Cardiac muscle cell (in vitro differentiated cells and primary cell): ENCODE measurements around the gene RALGAPB. TPM values are rescaled to one million over a fixed set of nuclear protein-coding genes. Genes with fewer than 3 reads are reported as not detected.
A peak's percentile ranks its signal among the peaks of the same experiment; 100 is the strongest.

Experiments used
- DNase-seq, 2 donors: peaks; one replicate each; pipeline versions ENCODE4 v3.0.0 to v3.0.0-alpha.2; 2010 to 2017; ENCODE audit warnings: low read depth in 1 of 2, low spot score in 1 of 2
- H3K27ac ChIP-seq: fragments of 200-600 bp; sonication (generic); 2 replicates; pipeline ENCODE4 v1.5.1; 2016
- H3K27me3 ChIP-seq: fragments of 200-600 bp; sonication (generic); 2 replicates; pipeline ENCODE4 v1.6.0; 2016; ENCODE audit warnings: control low read depth
- H3K36me3 ChIP-seq: fragments of 200-600 bp; sonication (generic); 2 replicates; pipeline ENCODE4 v1.5.1; 2016; ENCODE audit warnings: control low read depth
- H3K4me1 ChIP-seq: fragments of 200-600 bp; sonication (generic); 2 replicates; pipeline ENCODE4 v1.8.1; 2017; ENCODE audit warnings: low read depth, mild to moderate bottlenecking, mixed run types
- H3K4me3 ChIP-seq: fragments of 200-600 bp; sonication (generic); 2 replicates; pipeline ENCODE4 v1.5.1; 2016; ENCODE audit warnings: mild to moderate bottlenecking
- H3K9me3 ChIP-seq: fragments of 200-600 bp; sonication (generic); 2 replicates; pipeline ENCODE4 v1.5.1; 2017; ENCODE audit warnings: low read depth, mild to moderate bottlenecking, control low read depth
- CTCF ChIP-seq: IDR thresholded peaks from 2 replicates; pipeline ENCODE4 v1.5.1; 2012; ENCODE audit warnings: low read depth, mild to moderate bottlenecking, low read length
- polyA plus RNA-seq: library from polyadenylated mRNA; unstranded; fragments of >200 nt; fragmentation: Nextera tagmentation; extraction: Ambion mirVana; gene quantifications from 2 replicates; pipeline ENCODE4 v1.2.1, GENCODE V29; 2016
- total RNA-seq: library from RNA; depleted of rRNA; stranded (reverse); fragments of >200 nt; gene quantifications from 2 replicates; pipeline ENCODE4 v1.2.3, GENCODE V29; 2016

RALGAPB gene
- total and polyA plus RNA-seq, 2 experiments from 2014 or later, result 10.3 to 20.3 TPM

GRCh38 chr20:38536310-38536709 is 63.7 kb downstream of the RALGAPB start:
- no peak overlapping the region for H3K27ac ChIP-seq
- no peaks in the 10 kb centered on the region for H3K9me3 ChIP-seq
- H3K36me3 ChIP-seq, result peaks cover 72% of the 10 kb centered on the region
- no peaks in the 10 kb centered on the region for H3K27me3 ChIP-seq
- no peak for TF ChIP-seq CTCF
- H3K4me3 ChIP-seq, result no peak overlapping the region
- DNase-seq, result no peak
- H3K4me1 ChIP-seq, result no peaks in the 10 kb centered on the region

- no peaks in the 10 kb centered on the region for H3K9me3 ChIP-seq
- no peaks in the 10 kb centered on the region for H3K4me1 ChIP-seq
- no peak for DNase-seq
- no peaks in the 10 kb centered on the region for H3K27me3 ChIP-seq
- H3K36me3 ChIP-seq, result peaks cover 72% of the 10 kb centered on the region
- no peak for TF ChIP-seq CTCF
- no peak overlapping the region for H3K4me3 ChIP-seq
- no peak overlapping the region for H3K27ac ChIP-seq
These were observed 64.5 kb downstream of the RALGAPB start for GRCh38 chr20:38537176-38537575.

GRCh38 chr20:38538789-38539188 is 66.1 kb downstream of the RALGAPB start:
- Histone ChIP-seq H3K27me3 (no peaks in the 10 kb centered on the region), H3K4me1 (no peaks in the 10 kb centered on the region), H3K36me3 (peaks cover 58% of the 10 kb centered on the region), H3K9me3 (no peaks in the 10 kb centered on the region), H3K4me3 (no peak overlapping the region), H3K27ac (no peak overlapping the region)
- DNase-seq, result no peak
- no peak for TF ChIP-seq CTCF

GRCh38 chr20:38543014-38543906 is 70.6 kb downstream of the RALGAPB start:
- TF ChIP-seq CTCF, result no peak
- Histone ChIP-seq H3K27ac (no peak overlapping the region), H3K4me3 (no peak overlapping the region), H3K4me1 (no peaks in the 10 kb centered on the region), H3K36me3 (peaks cover 65% of the 10 kb centered on the region), H3K27me3 (no peaks in the 10 kb centered on the region), H3K9me3 (no peaks in the 10 kb centered on the region)
- peak in 1 of 2 donors; percentile 16 for DNase-seq

GRCh38 chr20:38545771-38546170 is 73.1 kb downstream of the RALGAPB start:
- Histone ChIP-seq H3K36me3 (peaks cover 55% of the 10 kb centered on the region), H3K9me3 (no peaks in the 10 kb centered on the region), H3K27ac (no peak overlapping the region), H3K4me3 (no peak overlapping the region), H3K27me3 (no peaks in the 10 kb centered on the region), H3K4me1 (no peaks in the 10 kb centered on the region)
- TF ChIP-seq CTCF, result no peak
- no peak for DNase-seq
